Gastrocnemius medialis (tissue), 4 donors: ENCODE data around the gene BLTP3A.

Experiments
- POLR2A ChIP-seq, 2 donors: fragments of 450-650 bp; IDR thresholded peaks; one replicate each; pipeline ENCODE4 v1.6.1; 2017; ENCODE audit warnings: antibody characterized with exemption in 2 of 2, mild to moderate bottlenecking in 2 of 2, moderate library complexity in 2 of 2
- TF ChIP-seq, protein P1 (sequence below), 5 experiments: fragments of 450-650 bp in 3 of 5; fragments of 200-600 bp in 2 of 5; sonication (generic) in 2 of 5; IDR thresholded peaks in 4 of 5; conservative IDR thresholded peaks in 1 of 5; 1 replicate in 4 of 5; 2 replicates in 1 of 5; pipeline ENCODE4 v1.5.1; 2016 to 2019; ENCODE audit warnings: antibody characterized with exemption in 5 of 5, mild to moderate bottlenecking in 3 of 5, moderate library complexity in 3 of 5

GRCh38 chr6:34757687-34758274 lies 34.1 kb upstream of the BLTP3A start:
- TF ChIP-seq POLR2A (IDR thresholded peaks at IDR 0.05): no peak
- TF ChIP-seq, protein P1, sequence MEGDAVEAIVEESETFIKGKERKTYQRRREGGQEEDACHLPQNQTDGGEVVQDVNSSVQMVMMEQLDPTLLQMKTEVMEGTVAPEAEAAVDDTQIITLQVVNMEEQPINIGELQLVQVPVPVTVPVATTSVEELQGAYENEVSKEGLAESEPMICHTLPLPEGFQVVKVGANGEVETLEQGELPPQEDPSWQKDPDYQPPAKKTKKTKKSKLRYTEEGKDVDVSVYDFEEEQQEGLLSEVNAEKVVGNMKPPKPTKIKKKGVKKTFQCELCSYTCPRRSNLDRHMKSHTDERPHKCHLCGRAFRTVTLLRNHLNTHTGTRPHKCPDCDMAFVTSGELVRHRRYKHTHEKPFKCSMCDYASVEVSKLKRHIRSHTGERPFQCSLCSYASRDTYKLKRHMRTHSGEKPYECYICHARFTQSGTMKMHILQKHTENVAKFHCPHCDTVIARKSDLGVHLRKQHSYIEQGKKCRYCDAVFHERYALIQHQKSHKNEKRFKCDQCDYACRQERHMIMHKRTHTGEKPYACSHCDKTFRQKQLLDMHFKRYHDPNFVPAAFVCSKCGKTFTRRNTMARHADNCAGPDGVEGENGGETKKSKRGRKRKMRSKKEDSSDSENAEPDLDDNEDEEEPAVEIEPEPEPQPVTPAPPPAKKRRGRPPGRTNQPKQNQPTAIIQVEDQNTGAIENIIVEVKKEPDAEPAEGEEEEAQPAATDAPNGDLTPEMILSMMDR (IDR thresholded peaks at IDR 0.05 in 4 of 5, conservative IDR thresholded peaks at IDR 0.05 in 1 of 5): no peak
